Astrocyte of the cerebellum (primary cell): ENCODE data around the gene POLR1G.
A peak's percentile ranks its signal among the peaks of the same experiment; 100 is the strongest.

ENCODE experiments used
- DNase-seq: peaks from one replicate; pipeline ENCODE4 v3.0.0-alpha.2; 2011; ENCODE audit warnings: low read depth
- H3K4me3 ChIP-seq: 2 replicates; pipeline ENCODE4 v1.5.1; 2011; ENCODE audit warnings: mild to moderate bottlenecking, low read depth, low read length, moderate library complexity
- in situ Hi-C: cut with HindIII; loops from 2 replicates; pipeline ENCODE4 v1.10.0; 2017; ENCODE audit warnings: low sequenced_read_pairs
- TF ChIP-seq, protein P1 (sequence below): IDR thresholded peaks from 2 replicates; pipeline ENCODE4 v1.5.1; 2012; ENCODE audit warnings: low read length, low read depth, moderate library complexity, mild to moderate bottlenecking; ENCODE audit errors: missing control alignments

POLR1G gene

DNA sequence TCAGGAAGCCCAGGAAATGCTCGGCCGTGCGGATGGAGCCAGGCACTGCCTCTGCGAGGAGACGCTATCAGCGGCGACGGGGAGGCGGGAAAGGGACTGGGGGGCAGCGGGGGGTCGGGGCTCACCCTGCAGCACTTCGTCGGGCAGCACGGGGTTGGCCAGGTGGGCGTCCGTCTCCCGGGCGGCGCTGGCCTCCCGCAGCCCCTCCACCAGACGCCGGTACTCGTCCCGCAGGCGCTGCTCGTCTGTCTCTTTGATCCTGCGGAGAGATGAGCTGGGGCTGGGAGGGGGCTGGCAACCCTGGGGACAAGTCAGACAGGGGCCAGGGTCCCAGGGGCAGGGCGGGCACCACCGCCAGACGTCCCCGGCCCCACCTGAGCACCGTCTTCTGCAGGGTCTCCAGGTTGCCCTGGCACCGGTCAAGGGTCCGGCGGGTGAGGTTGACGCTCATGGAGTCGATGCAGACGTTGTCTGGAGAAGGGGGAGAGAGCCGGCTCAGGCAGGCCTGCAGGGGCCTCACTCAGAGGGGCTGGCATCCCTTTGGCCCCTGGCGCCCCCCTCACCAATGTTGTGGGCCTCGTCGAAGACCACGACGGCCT, 42.5 kb upstream of the POLR1G start:
- H3K4me3 ChIP-seq, result no peak overlapping the region
- in situ Hi-C loops, result no loop called here
- TF ChIP-seq, protein P1, sequence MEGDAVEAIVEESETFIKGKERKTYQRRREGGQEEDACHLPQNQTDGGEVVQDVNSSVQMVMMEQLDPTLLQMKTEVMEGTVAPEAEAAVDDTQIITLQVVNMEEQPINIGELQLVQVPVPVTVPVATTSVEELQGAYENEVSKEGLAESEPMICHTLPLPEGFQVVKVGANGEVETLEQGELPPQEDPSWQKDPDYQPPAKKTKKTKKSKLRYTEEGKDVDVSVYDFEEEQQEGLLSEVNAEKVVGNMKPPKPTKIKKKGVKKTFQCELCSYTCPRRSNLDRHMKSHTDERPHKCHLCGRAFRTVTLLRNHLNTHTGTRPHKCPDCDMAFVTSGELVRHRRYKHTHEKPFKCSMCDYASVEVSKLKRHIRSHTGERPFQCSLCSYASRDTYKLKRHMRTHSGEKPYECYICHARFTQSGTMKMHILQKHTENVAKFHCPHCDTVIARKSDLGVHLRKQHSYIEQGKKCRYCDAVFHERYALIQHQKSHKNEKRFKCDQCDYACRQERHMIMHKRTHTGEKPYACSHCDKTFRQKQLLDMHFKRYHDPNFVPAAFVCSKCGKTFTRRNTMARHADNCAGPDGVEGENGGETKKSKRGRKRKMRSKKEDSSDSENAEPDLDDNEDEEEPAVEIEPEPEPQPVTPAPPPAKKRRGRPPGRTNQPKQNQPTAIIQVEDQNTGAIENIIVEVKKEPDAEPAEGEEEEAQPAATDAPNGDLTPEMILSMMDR, result no peak
- no peak for DNase-seq

DNA sequence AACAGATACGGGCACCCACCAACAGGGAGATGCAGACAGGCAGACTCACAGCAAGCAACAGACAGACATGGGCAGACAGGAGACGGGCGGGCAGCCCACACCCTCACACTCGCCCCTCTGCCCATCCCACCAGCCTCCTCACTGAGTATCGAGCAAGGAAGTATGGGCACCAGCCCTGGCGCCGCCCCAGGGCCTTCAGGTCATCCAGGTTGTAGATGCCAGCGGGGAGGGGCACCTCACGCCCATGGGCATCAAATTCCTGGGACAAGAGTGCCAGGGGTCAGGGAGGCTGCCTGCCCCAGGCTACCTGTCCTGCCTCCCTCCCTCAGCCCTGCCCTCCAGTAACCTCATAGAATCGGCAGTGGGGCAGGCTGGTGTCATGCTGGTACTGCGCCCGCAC, 41.7 kb upstream of the POLR1G start:
- TF ChIP-seq, protein P1, result no peak
- no peak for DNase-seq
- no peak overlapping the region for H3K4me3 ChIP-seq
- in situ Hi-C loops, result no loop called here

GRCh38 chr19:45368127-45368526, 38.3 kb upstream of the POLR1G start:
- no peak for DNase-seq
- TF ChIP-seq, protein P1, result no peak
- no peak overlapping the region for H3K4me3 ChIP-seq
- in situ Hi-C loops, result no loop called here

DNA sequence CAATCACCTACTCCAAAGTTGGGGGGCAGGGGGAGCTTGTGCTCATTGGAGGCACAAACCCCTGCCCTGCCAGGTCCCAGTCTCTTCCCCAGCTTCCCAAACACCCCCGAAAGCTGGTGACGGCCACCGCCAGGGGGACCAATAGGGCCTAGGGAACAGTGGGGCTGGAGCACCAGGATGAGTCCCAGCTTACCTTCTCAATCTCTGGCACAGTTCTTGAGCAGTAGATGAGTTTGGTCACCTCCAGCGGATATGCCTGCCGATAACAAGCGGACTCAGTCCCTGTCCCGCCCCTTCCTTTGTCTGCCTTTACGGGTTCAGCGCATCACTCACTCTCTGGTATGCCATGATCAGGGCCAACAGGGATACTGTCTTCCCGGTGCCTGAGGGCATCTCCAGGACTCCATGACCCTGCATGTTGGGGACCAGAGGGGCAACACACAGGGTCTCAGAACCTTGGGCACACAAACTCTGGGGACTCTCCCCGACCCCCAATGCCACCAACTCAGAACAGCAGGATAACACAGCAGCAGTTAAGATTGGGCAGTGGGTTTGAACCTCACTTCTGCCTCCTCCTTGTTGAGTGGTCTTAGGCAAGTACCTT, 37.6 kb upstream of the POLR1G start:
- in situ Hi-C loops, result no loop called here

GRCh38 chr19:45370410-45371204, 35.8 kb upstream of the POLR1G start, which contains the start of gene ERCC2:
ERCC2 (minus strand) TSS chr19:45370573; CDS start chr19:45370540, 33 bp downstream.
- H3K4me3 ChIP-seq, result peak within 1 kb of the TSS; percentile 78
- in situ Hi-C loops, result no loop called here
- DNase-seq, result peak; percentile 98
- TF ChIP-seq, protein P1, result no peak

More for the DNA sequence above, 37.6 kb upstream of the POLR1G start:
- peak overlapping the region; percentile 78 for H3K4me3 ChIP-seq
- TF ChIP-seq, protein P1, result no peak
- DNase-seq, result no peak

GRCh38 chr19:45376045-45376724, 30.3 kb upstream of the POLR1G start:
- TF ChIP-seq, protein P1, result no peak
- in situ Hi-C loops, result no loop called here
- no peak overlapping the region for H3K4me3 ChIP-seq
- peak; percentile 96 for DNase-seq
